GM12865 (cell line): Measurements from ENCODE around the gene LY9.
A peak's percentile ranks its signal among the peaks of the same experiment; 100 is the strongest.

Experiments
- DNase-seq: peaks from one replicate; pipeline ENCODE4 v3.0.0; 2010; ENCODE audit warnings: low read depth
- H3K4me3 ChIP-seq: 2 replicates; pipeline ENCODE4 v1.5.1; 2011; ENCODE audit warnings: mild to moderate bottlenecking, low read depth, low read length, control low read depth
- TF ChIP-seq, protein P1 (sequence below): IDR thresholded peaks from 2 replicates; pipeline ENCODE4 v1.5.1; 2011; ENCODE audit warnings: low read length, control low read depth, low read depth, inconsistent platforms; ENCODE audit not compliant: insufficient read depth; ENCODE audit errors: missing control alignments

LY9 gene

DNA sequence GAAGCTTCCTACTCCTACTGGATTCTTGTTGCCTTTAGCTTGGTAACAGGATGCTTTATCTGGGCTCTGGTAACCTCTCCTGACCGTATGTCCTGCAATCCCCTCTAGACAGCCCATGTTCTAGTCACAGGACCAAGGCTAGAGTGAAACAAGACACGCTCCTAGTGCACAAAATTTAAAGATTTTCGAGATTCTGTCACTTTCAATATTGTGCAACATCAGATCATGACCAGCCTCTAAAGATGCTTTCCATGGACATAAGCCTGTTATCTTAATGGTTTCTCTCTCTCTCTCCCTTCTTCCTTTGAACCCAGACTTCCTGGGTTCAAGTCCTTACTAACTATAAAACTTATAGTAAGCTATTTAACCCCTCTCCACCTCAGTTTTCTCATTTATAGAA lies 1.6 kb upstream of the LY9 start:
- TF ChIP-seq, protein P1, sequence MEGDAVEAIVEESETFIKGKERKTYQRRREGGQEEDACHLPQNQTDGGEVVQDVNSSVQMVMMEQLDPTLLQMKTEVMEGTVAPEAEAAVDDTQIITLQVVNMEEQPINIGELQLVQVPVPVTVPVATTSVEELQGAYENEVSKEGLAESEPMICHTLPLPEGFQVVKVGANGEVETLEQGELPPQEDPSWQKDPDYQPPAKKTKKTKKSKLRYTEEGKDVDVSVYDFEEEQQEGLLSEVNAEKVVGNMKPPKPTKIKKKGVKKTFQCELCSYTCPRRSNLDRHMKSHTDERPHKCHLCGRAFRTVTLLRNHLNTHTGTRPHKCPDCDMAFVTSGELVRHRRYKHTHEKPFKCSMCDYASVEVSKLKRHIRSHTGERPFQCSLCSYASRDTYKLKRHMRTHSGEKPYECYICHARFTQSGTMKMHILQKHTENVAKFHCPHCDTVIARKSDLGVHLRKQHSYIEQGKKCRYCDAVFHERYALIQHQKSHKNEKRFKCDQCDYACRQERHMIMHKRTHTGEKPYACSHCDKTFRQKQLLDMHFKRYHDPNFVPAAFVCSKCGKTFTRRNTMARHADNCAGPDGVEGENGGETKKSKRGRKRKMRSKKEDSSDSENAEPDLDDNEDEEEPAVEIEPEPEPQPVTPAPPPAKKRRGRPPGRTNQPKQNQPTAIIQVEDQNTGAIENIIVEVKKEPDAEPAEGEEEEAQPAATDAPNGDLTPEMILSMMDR: no peak
- H3K4me3 ChIP-seq: no peak overlapping the region
- DNase-seq: no peak

DNA sequence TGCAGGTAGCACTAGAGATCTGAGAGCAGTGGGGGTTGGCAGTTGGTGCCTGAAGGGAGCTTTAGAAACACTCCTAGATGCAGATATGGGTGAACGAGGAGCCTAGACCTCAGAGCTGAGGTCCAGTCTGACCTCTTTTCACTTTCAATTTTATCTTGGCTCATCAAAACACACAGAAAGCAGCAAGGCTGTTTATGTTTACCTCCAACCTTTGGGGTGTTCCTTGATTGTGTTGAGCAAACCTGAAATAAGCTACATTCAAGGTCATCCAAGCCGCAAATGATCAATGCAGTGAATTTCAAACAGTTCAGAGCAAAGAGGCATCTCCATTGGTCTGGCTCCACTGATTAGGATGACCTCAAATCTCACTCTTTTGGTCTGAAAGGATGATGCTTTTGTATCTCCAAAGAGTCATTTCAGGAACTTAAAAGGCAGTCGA lies 1.3 kb downstream of the LY9 start:
- peak overlapping the region; percentile 53 for H3K4me3 ChIP-seq
- TF ChIP-seq, protein P1: no peak
- DNase-seq: peak; percentile 71

DNA sequence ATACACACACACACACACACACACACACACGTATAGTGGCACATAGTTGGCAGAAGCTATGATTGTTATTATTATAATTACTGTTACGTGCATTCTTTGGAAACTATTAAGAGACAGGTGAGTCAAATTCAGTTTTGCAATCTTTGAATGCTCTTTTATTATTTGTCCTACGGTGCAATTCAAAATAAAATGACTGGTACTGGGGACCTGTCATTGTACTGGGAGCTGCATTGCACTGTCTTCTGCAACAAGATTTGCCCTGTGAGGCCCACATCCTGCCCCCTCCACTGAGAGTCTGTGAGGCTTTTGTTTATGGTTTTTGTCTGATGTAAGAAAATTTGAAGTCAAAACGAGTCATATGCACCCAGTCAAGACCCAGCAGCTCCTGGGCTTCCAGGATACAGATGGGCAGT lies 1.9 kb downstream of the LY9 start:
- DNase-seq: peak; percentile 69
- H3K4me3 ChIP-seq: peak overlapping the region; percentile 53
- TF ChIP-seq, protein P1: no peak

DNA sequence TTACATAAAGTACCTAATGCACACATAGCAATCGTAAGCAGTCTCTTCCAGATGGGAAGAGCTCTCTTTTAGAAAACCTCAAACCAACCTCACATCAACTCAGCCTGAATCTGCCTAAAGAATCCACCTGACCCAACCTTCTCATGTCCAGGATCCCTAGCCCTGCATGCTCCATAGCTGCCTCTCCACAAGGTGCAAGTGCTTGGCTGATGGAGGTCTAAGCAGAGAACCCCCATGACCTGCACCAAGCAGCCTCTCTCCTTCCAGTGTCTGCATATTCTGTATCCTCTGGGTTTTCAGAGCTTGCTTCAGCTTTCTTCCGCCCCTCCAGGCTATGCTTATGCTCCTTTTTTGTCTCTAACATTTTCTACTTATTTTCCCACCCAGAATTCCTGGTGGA lies 2.5 kb downstream of the LY9 start:
- H3K4me3 ChIP-seq: no peak overlapping the region
- TF ChIP-seq, protein P1: no peak
- no peak for DNase-seq

DNA sequence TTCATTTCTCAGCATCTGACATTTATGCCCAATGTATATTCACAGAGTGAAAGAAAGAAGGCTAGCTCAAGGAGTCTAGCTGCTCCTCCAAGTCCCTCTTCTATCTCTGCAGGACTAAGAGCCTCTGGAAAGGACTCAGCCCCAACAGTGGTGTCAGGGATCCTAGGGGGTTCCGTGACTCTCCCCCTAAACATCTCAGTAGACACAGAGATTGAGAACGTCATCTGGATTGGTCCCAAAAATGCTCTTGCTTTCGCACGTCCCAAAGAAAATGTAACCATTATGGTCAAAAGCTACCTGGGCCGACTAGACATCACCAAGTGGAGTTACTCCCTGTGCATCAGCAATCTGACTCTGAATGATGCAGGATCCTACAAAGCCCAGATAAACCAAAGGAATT lies 3.7 kb downstream of the LY9 start:
- H3K4me3 ChIP-seq: no peak overlapping the region
- DNase-seq: no peak
- TF ChIP-seq, protein P1: no peak

DNA sequence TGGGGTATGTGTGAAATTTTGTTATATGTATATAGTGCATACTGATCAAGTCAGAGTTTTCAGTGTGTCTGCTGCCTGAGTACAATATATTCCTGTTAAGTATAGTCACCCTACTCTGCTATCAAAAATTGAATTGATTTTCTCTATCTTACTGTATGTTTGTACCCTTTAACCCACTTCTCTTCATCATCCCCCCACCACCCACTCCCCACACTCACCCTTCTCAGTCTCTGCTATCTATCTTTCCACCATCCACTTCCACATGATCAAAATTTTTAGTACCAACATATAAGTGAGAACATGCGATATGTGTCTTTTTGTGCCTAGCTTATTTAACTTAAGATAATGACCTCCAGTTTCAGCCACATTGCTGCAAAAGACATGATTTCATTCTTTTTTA lies 4.2 kb downstream of the LY9 start:
- TF ChIP-seq, protein P1: no peak
- no peak overlapping the region for H3K4me3 ChIP-seq
- no peak for DNase-seq

- H3K4me3 ChIP-seq: peak overlapping the region; percentile 14
- TF ChIP-seq, protein P1: no peak
Measured at GRCh38 chr1:160800645-160801408, 4.9 kb downstream of the LY9 start.

More at GRCh38 chr1:160800645-160801408, 4.9 kb downstream of the LY9 start:
- peak; percentile 46 for DNase-seq
